IPS DF 6.9 (cell line): Measurements from ENCODE around the gene XRCC1.

Source experiments
- DNase-seq: peaks from one replicate; pipeline ENCODE4 v3.0.0-alpha.2; 2013; ENCODE audit warnings: low read depth, low spot score
- H3K27ac ChIP-seq: one replicate; pipeline ENCODE4 v1.5.1; 2013; ENCODE audit warnings: low read length, control low read depth
- H3K27me3 ChIP-seq: 2 replicates; pipeline ENCODE4 v1.6.1; 2013; ENCODE audit warnings: mild to moderate bottlenecking, low read length; ENCODE audit not compliant: control insufficient read depth, insufficient read depth
- H3K36me3 ChIP-seq: 2 replicates; pipeline ENCODE4 v1.6.1; 2013; ENCODE audit warnings: low read length; ENCODE audit not compliant: control insufficient read depth, insufficient read depth
- H3K4me1 ChIP-seq: 2 replicates; pipeline ENCODE4 v1.6.1; 2013; ENCODE audit warnings: low read length; ENCODE audit not compliant: control insufficient read depth, insufficient read depth
- H3K4me3 ChIP-seq: 2 replicates; pipeline ENCODE4 v1.5.1; 2013; ENCODE audit warnings: mild to moderate bottlenecking, low read length
- H3K9me3 ChIP-seq: 2 replicates; pipeline ENCODE4 v1.6.1; 2013; ENCODE audit warnings: low read length, inconsistent platforms; ENCODE audit not compliant: control insufficient read depth, insufficient read depth
- WGBS: extraction: QIAGEN DNeasy Blood & Tissue Kit; methylation state at CpG from one replicate; pipeline ENCODE4 v1.1.7; 2013; ENCODE audit warnings: mixed read lengths, missing lambda C conversion rate; ENCODE audit not compliant: insufficient read length, insufficient coverage; 5-methylcytosine and 5-hydroxymethylcytosine counted together

The XRCC1 gene

DNA sequence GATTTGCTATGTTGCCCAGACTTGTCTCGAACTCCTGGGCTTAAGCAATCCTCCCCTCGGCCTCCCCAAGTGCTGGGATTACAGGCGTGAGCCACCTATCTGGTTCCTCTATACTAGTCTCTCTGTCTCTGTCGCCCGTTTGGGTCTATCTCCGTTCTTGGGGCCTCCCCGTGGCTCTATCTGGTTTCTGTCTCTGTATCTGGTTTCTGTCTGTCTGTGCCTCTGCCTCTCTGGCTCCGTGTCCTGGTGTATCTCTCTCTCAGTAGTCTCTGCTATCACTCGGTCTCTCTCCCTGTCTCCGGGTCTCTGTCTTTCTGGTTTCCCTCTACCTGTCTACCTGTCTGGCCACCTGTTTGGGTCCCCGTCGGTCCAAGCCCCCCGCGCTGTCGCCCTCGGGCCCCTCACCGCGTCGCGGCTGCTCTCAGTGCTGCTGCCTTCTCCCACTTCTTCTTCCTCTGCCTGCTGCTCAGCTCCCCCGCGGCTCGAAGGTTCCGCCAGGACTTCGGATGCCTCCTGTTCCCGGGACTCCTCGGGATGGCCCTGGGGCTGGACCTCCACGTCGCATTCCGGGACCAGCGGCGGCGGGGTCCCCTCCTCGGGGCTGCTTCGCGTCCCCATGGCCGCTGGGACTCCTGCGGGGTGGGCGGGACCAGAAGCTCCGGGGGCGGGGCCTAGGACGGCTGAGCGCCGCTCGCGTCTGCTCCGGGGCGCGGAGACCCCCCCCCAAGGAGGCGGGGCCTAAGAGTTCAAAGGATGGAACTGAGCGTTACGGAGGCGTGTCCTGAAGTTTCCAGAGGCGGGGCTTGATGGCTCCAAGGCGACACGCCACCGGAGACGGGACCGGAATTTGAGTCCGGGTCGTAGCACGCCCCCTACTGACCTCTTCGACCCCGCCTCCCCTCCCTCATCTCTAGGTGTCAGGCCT lies 71.6 kb downstream of the XRCC1 start:
- Histone ChIP-seq H3K9me3 (no peaks in the 10 kb centered on the region), H3K36me3 (no peaks in the 10 kb centered on the region), H3K27me3 (peaks cover 3% of the 10 kb centered on the region; the same call in 1 of the 2 replicates), H3K4me3 (peak overlapping the region; percentile 74), H3K27ac (no peak overlapping the region), H3K4me1 (0 out of 2 replicates have a peak, but pooled peaks cover 4% of the 10 kb centered on the region)
- peak; percentile 85 for DNase-seq
- WGBS = no CpG with 5 or more reads among the region's 64 CpGs

GRCh38 chr19:43502419-43502976 lies 72.8 kb downstream of the XRCC1 start:
- Histone ChIP-seq H3K36me3 (no peaks in the 10 kb centered on the region), H3K9me3 (no peaks in the 10 kb centered on the region), H3K4me1 (0 out of 2 replicates have a peak, but pooled peaks cover 4% of the 10 kb centered on the region), H3K27ac (no peak overlapping the region), H3K27me3 (peaks cover 3% of the 10 kb centered on the region; the same call in 1 of the 2 replicates), H3K4me3 (no peak overlapping the region)
- WGBS = no CpG with 5 or more reads among the region's 23 CpGs
- no peak for DNase-seq

- H3K4me3 ChIP-seq = peak overlapping the region; percentile 44; the same call in 1 of the 2 replicates
- H3K27ac ChIP-seq = no peak overlapping the region
- 0 out of 2 replicates have a peak, but pooled peaks cover 4% of the 10 kb centered on the region for H3K4me1 ChIP-seq
- 0 out of 2 replicates have a peak, but pooled peaks cover 4% of the 10 kb centered on the region for H3K36me3 ChIP-seq
- no CpG with 5 or more reads among the region's 43 CpGs for WGBS
- peaks cover 3% of the 10 kb centered on the region; the same call in 1 of the 2 replicates for H3K27me3 ChIP-seq
- H3K9me3 ChIP-seq = no peaks in the 10 kb centered on the region
- no peak for DNase-seq
Observed at GRCh38 chr19:43501661-43502418, 73.5 kb downstream of the XRCC1 start.

DNA sequence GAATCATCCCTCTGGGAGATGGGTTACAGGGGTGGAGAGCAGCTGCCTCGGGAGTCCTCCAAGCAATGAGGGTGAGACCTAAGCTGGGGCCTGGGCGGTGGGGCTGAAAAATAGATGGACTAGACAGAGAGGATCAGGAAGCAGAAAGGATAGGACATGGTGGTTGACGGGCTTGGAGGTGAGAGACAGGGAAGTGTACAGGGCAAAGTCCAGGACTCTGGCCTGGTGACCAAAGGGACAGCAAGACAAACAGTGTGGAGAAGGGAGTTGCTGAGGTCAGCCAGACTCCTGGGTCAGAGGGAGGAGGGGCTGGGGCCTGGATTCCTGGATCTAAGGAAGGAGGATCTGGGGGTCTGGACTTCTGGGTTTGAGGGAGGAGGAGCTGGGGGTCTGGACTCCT lies 76.3 kb downstream of the XRCC1 start:
- Histone ChIP-seq H3K9me3 (no peaks in the 10 kb centered on the region), H3K36me3 (0 out of 2 replicates have a peak, but pooled peaks cover 4% of the 10 kb centered on the region), H3K4me3 (no peak overlapping the region), H3K4me1 (0 out of 2 replicates have a peak, but pooled peaks cover 4% of the 10 kb centered on the region), H3K27me3 (peaks cover 3% of the 10 kb centered on the region; the same call in 1 of the 2 replicates), H3K27ac (no peak overlapping the region)
- DNase-seq = no peak
- WGBS = no CpG with 5 or more reads among the region's 3 CpGs

GRCh38 chr19:43498233-43498842 lies 77.0 kb downstream of the XRCC1 start:
- no peaks in the 10 kb centered on the region for H3K9me3 ChIP-seq
- H3K4me1 ChIP-seq = 0 out of 2 replicates have a peak, but pooled peaks cover 4% of the 10 kb centered on the region
- no peak overlapping the region for H3K27ac ChIP-seq
- 0 out of 2 replicates have a peak, but pooled peaks cover 4% of the 10 kb centered on the region for H3K36me3 ChIP-seq
- H3K4me3 ChIP-seq = no peak overlapping the region
- H3K27me3 ChIP-seq = peaks cover 3% of the 10 kb centered on the region; the same call in 1 of the 2 replicates
- no CpG with 5 or more reads among the region's 5 CpGs for WGBS
- no peak for DNase-seq

- no peak for DNase-seq
- H3K4me3 ChIP-seq = no peak overlapping the region
- H3K27me3 ChIP-seq = no peaks in the 10 kb centered on the region
- 0 out of 2 replicates have a peak, but pooled peaks cover 4% of the 10 kb centered on the region for H3K4me1 ChIP-seq
- no peaks in the 10 kb centered on the region for H3K9me3 ChIP-seq
- no peak overlapping the region for H3K27ac ChIP-seq
- H3K36me3 ChIP-seq = 0 out of 2 replicates have a peak, but pooled peaks cover 4% of the 10 kb centered on the region
- WGBS = no CpG with 5 or more reads among the region's 7 CpGs
Observed at GRCh38 chr19:43496960-43497359, 78.4 kb downstream of the XRCC1 start.

- WGBS = no CpG with 5 or more reads among the region's 8 CpGs
- H3K27ac ChIP-seq = no peak overlapping the region
- H3K9me3 ChIP-seq = no peaks in the 10 kb centered on the region
- no peak for DNase-seq
- H3K4me1 ChIP-seq = no peaks in the 10 kb centered on the region
- H3K36me3 ChIP-seq = 0 out of 2 replicates have a peak, but pooled peaks cover 4% of the 10 kb centered on the region
- H3K27me3 ChIP-seq = no peaks in the 10 kb centered on the region
- H3K4me3 ChIP-seq = no peak overlapping the region
Observed at GRCh38 chr19:43495082-43495481, 80.2 kb downstream of the XRCC1 start.
